Erythroblast (primary cell): ENCODE measurements around the gene DEFB125.

Experiments used
- GATA1 ChIP-seq: IDR thresholded peaks from 2 replicates; pipeline ENCODE4 v1.6.1; 2011; ENCODE audit warnings: low read depth, mild to moderate bottlenecking, control low read depth, low read length, moderate library complexity
- POLR2A ChIP-seq: IDR thresholded peaks from 2 replicates; pipeline ENCODE4 v1.6.1; 2011; ENCODE audit warnings: mild to moderate bottlenecking, low read length

GRCh38 chr20:101975-102374, 14.5 kb downstream of the DEFB125 start:
- TF ChIP-seq POLR2A (no peak), GATA1 (no peak)
